ENCODE measurements around the gene CEP295NL. TPM values are rescaled to one million over a fixed set of nuclear protein-coding genes. Genes with fewer than 3 reads are reported as not detected.

Gene CEP295NL
- total and polyA plus RNA-seq, 7 donors = 0.04 to 0.52 (median 0.39) TPM; not detected in 2

GRCh38 chr17:78923660-78924453 is 20.9 kb upstream of the CEP295NL start:
- intact Hi-C loops (cut with DNase I) = no loop called here
- 20 to 39% (median 27%) methylated on average over 27 to 28 of the region's 28 CpGs for WGBS, 3 donors
- Histone ChIP-seq H3K4me1 (peaks cover 11% of the 10 kb centered on the region), H3K36me3 (ENCODE audit: insufficient read depth in 1 of 2, low read depth in 1 of 2) (no peaks in the 10 kb centered on the region), H3K27me3 (ENCODE audit: insufficient read depth in 3 of 3, low read length in 2 of 3) (peaks cover 0 to 11% (median 2%) of the 10 kb centered on the region in 3 donors), H3K9me3 (no peaks in the 10 kb centered on the region), H3K27ac (peak overlapping the region; percentile 79), H3K4me3 (peak overlapping the region; percentile 70)
- DNase-seq = peak; percentile 47 to 70
- no peak for TF ChIP-seq CTCF (IDR thresholded peaks at IDR 0.05)
- no peak for ATAC-seq

- DNase-seq (peak in 1 of 2 donors; percentile 50), ATAC-seq (no peak)
- H3K27ac ChIP-seq = no peak overlapping the region
- no peaks in the 10 kb centered on the region for H3K9me3 ChIP-seq
- 54 to 78% (median 59%) methylated on average over 11 of the region's 13 CpGs for WGBS, 3 donors
- H3K36me3 ChIP-seq (ENCODE audit: insufficient read depth in 1 of 2, low read depth in 1 of 2) = no peaks in the 10 kb centered on the region
- no peak for TF ChIP-seq CTCF (IDR thresholded peaks at IDR 0.05)
- H3K27me3 ChIP-seq (ENCODE audit: insufficient read depth in 3 of 3, low read length in 2 of 3) = peaks cover 0 to 11% (median 2%) of the 10 kb centered on the region in 3 donors
- peak overlapping the region; percentile 70 for H3K4me3 ChIP-seq
- peaks cover 11% of the 10 kb centered on the region for H3K4me1 ChIP-seq
- intact Hi-C loops (cut with DNase I) = no loop called here
Measured at GRCh38 chr17:78922816-78923498, 20.0 kb upstream of the CEP295NL start.

- H3K4me1 ChIP-seq = peaks cover 11% of the 10 kb centered on the region
- no peaks in the 10 kb centered on the region for H3K9me3 ChIP-seq
- DNase-seq (peak; percentile 45 to 58), ATAC-seq (peak; percentile 41 to 79 (median 62))
- no peak overlapping the region for H3K4me3 ChIP-seq
- 24 to 27% (median 24%) methylated on average over 8 of the region's 8 CpGs for WGBS, 3 donors
- no peaks in the 10 kb centered on the region for H3K36me3 ChIP-seq (ENCODE audit: insufficient read depth in 1 of 2, low read depth in 1 of 2)
- intact Hi-C loops (cut with DNase I) = no loop called here
- H3K27me3 ChIP-seq (ENCODE audit: insufficient read depth in 3 of 3, low read length in 2 of 3) = peaks cover 0 to 11% (median 2%) of the 10 kb centered on the region in 3 donors
- H3K27ac ChIP-seq = peak overlapping the region; percentile 6
- TF ChIP-seq CTCF (IDR thresholded peaks at IDR 0.05) = no peak
Measured at GRCh38 chr17:78921437-78921971, 18.5 kb upstream of the CEP295NL start.

- Histone ChIP-seq H3K4me3 (no peak overlapping the region), H3K9me3 (no peaks in the 10 kb centered on the region)
- WGBS, 3 donors = 87 to 91% (median 88%) methylated on average over 8 of the region's 8 CpGs
Measured at GRCh38 chr17:78920528-78920927, 17.5 kb upstream of the CEP295NL start.

More at GRCh38 chr17:78920528-78920927, 17.5 kb upstream of the CEP295NL start:
- TF ChIP-seq CTCF (IDR thresholded peaks at IDR 0.05) = no peak
- intact Hi-C loops (cut with DNase I) = no loop called here
- peaks cover 11% of the 10 kb centered on the region for H3K4me1 ChIP-seq
- H3K27me3 ChIP-seq (ENCODE audit: insufficient read depth in 3 of 3, low read length in 2 of 3) = peaks cover 0 to 9% (median under 1%) of the 10 kb centered on the region in 3 donors
- H3K27ac ChIP-seq = no peak overlapping the region
- H3K36me3 ChIP-seq (ENCODE audit: insufficient read depth in 1 of 2, low read depth in 1 of 2) = no peaks in the 10 kb centered on the region
- DNase-seq (no peak), ATAC-seq (no peak)

All from psoas muscle (tissue), 8 donors.